ENCODE measurements around the gene ETHE1. TPM values are rescaled to one million over a fixed set of nuclear protein-coding genes. Genes with fewer than 3 reads are reported as not detected.

Gene ETHE1
- total and polyA plus RNA-seq, 3 experiments from 2014 or later: 34.4 to 77.0 (median 42.3) TPM

GRCh38 chr19:43481701-43482100, 45.3 kb downstream of the ETHE1 start:
- Mint-ChIP-seq H3K4me3 (no peak overlapping the region), H3K27me3 (no peaks in the 10 kb centered on the region), H3K4me1 (no peaks in the 10 kb centered on the region), H3K9me3 (no peaks in the 10 kb centered on the region), H3K27ac (peak overlapping the region in 4 of 8 donors; percentile 17 to 42 (median 30)), H3K36me3 (peaks cover 0 to 27% (median 9%) of the 10 kb centered on the region in 3 donors)
- no peak overlapping the region for H3K4me3 ChIP-seq (ENCODE audit: low read length)
- H3K36me3 ChIP-seq (ENCODE audit: insufficient read depth, low read length): peaks cover 6% of the 10 kb centered on the region
- CTCF ChIA-PET: no interaction called here
- no peak overlapping the region for H3K27ac ChIP-seq (ENCODE audit: low read depth, low read length)
- POLR2A ChIA-PET: no interaction called here
- no peaks in the 10 kb centered on the region for H3K27me3 ChIP-seq (ENCODE audit: insufficient read depth, low read length, poor library complexity, severe bottlenecking)
- no peaks in the 10 kb centered on the region for H3K4me1 ChIP-seq (ENCODE audit: insufficient read depth, low read length)
- no peaks in the 10 kb centered on the region for H3K9me3 ChIP-seq (ENCODE audit: low read length)
- DNase-seq: no peak

GRCh38 chr19:43480574-43480973, 46.4 kb downstream of the ETHE1 start:
- CTCF ChIA-PET: interaction anchor here (0.9 kb wide), 1 partner anchor 74 kb away, joined by 3 read pairs; no protein-coding TSS in a partner anchor
- H3K4me1 Mint-ChIP-seq: peaks cover 2 to 6% (median 2%) of the 10 kb centered on the region in 3 donors

GRCh38 chr19:43479961-43480561, 46.9 kb downstream of the ETHE1 start:
- Mint-ChIP-seq H3K27ac (peak overlapping the region in 3 of 8 donors; percentile 21 to 58 (median 42)), H3K9me3 (no peaks in the 10 kb centered on the region), H3K27me3 (no peaks in the 10 kb centered on the region), H3K4me3 (no peak overlapping the region), H3K36me3 (peaks cover 0 to 27% (median 11%) of the 10 kb centered on the region in 3 donors), H3K4me1 (peaks cover 5 to 11% (median 6%) of the 10 kb centered on the region in 3 donors)
- Histone ChIP-seq H3K36me3 (ENCODE audit: insufficient read depth, low read length) (peaks cover 6% of the 10 kb centered on the region), H3K4me3 (ENCODE audit: low read length) (no peak overlapping the region), H3K27me3 (ENCODE audit: insufficient read depth, low read length, poor library complexity, severe bottlenecking) (no peaks in the 10 kb centered on the region), H3K9me3 (ENCODE audit: low read length) (no peaks in the 10 kb centered on the region), H3K4me1 (ENCODE audit: insufficient read depth, low read length) (peaks cover 8% of the 10 kb centered on the region), H3K27ac (ENCODE audit: low read depth, low read length) (no peak overlapping the region)
- ChIA-PET POLR2A (interaction anchor here (0.6 to 1.1 kb wide), 2 partner anchors 16 to 1336 kb away, joined by 3 read pairs; no protein-coding TSS in a partner anchor), CTCF (interaction anchor here (0.9 to 1.0 kb wide), 2 partner anchors 13 to 75 kb away, joined by 3 read pairs; no protein-coding TSS in a partner anchor)
- DNase-seq: no peak

More at GRCh38 chr19:43480574-43480973, 46.4 kb downstream of the ETHE1 start:
- no peak overlapping the region for H3K27ac ChIP-seq (ENCODE audit: low read depth, low read length)
- POLR2A ChIA-PET: interaction anchor here (0.6 to 1.1 kb wide), 2 partner anchors 17 to 1337 kb away, joined by 3 read pairs; no protein-coding TSS in a partner anchor
- Mint-ChIP-seq H3K36me3 (peaks cover 0 to 27% (median 9%) of the 10 kb centered on the region in 3 donors), H3K27ac (peak overlapping the region in 1 of 8 donors; percentile 70), H3K27me3 (no peaks in the 10 kb centered on the region), H3K9me3 (no peaks in the 10 kb centered on the region), H3K4me3 (no peak overlapping the region)
- no peaks in the 10 kb centered on the region for H3K27me3 ChIP-seq (ENCODE audit: insufficient read depth, low read length, poor library complexity, severe bottlenecking)
- DNase-seq: no peak
- H3K4me1 ChIP-seq (ENCODE audit: insufficient read depth, low read length): peaks cover 5% of the 10 kb centered on the region
- H3K4me3 ChIP-seq (ENCODE audit: low read length): no peak overlapping the region
- peaks cover 6% of the 10 kb centered on the region for H3K36me3 ChIP-seq (ENCODE audit: insufficient read depth, low read length)
- no peaks in the 10 kb centered on the region for H3K9me3 ChIP-seq (ENCODE audit: low read length)

- peaks cover 5 to 16% (median 8%) of the 10 kb centered on the region in 3 donors for H3K4me1 Mint-ChIP-seq
- no peak overlapping the region for H3K27ac ChIP-seq (ENCODE audit: low read depth, low read length)
- no peak for DNase-seq
- no peaks in the 10 kb centered on the region for H3K9me3 ChIP-seq (ENCODE audit: low read length)
- no peaks in the 10 kb centered on the region for H3K9me3 Mint-ChIP-seq
- peaks cover 0 to 27% (median 11%) of the 10 kb centered on the region in 3 donors for H3K36me3 Mint-ChIP-seq
- H3K36me3 ChIP-seq (ENCODE audit: insufficient read depth, low read length): peaks cover 6% of the 10 kb centered on the region
- H3K4me3 Mint-ChIP-seq: no peak overlapping the region
- H3K4me1 ChIP-seq (ENCODE audit: insufficient read depth, low read length): peaks cover 16% of the 10 kb centered on the region
- no peak overlapping the region for H3K4me3 ChIP-seq (ENCODE audit: low read length)
- no peaks in the 10 kb centered on the region for H3K27me3 ChIP-seq (ENCODE audit: insufficient read depth, low read length, poor library complexity, severe bottlenecking)
- POLR2A ChIA-PET: no interaction called here
- peak overlapping the region in 1 of 8 donors; percentile 36 for H3K27ac Mint-ChIP-seq
- no peaks in the 10 kb centered on the region for H3K27me3 Mint-ChIP-seq
- CTCF ChIA-PET: interaction anchor here (1.0 to 1.2 kb wide), 2 partner anchors 13 to 32 kb away, joined by 3 to 6 read pairs; no protein-coding TSS in a partner anchor
These were observed 47.8 kb downstream of the ETHE1 start for GRCh38 chr19:43479226-43479625.

GRCh38 chr19:43478323-43478722, 48.7 kb downstream of the ETHE1 start:
- H3K4me3 ChIP-seq (ENCODE audit: low read length): no peak overlapping the region
- POLR2A ChIA-PET: no interaction called here
- Mint-ChIP-seq H3K4me3 (no peak overlapping the region), H3K9me3 (no peaks in the 10 kb centered on the region), H3K27ac (peak overlapping the region in 5 of 8 donors; percentile 51 to 90 (median 89)), H3K27me3 (peaks cover 0 to 1% of the 10 kb centered on the region in 2 donors), H3K4me1 (peaks cover 5 to 18% (median 10%) of the 10 kb centered on the region in 3 donors), H3K36me3 (peaks cover 0 to 24% (median 11%) of the 10 kb centered on the region in 3 donors)
- CTCF ChIA-PET: interaction anchor here (1.2 kb wide), 1 partner anchor 31 kb away, joined by 6 read pairs; no protein-coding TSS in a partner anchor
- H3K4me1 ChIP-seq (ENCODE audit: insufficient read depth, low read length): peaks cover 17% of the 10 kb centered on the region
- peaks cover 6% of the 10 kb centered on the region for H3K36me3 ChIP-seq (ENCODE audit: insufficient read depth, low read length)
- no peaks in the 10 kb centered on the region for H3K27me3 ChIP-seq (ENCODE audit: insufficient read depth, low read length, poor library complexity, severe bottlenecking)
- no peak for DNase-seq
- H3K27ac ChIP-seq (ENCODE audit: low read depth, low read length): no peak overlapping the region
- no peaks in the 10 kb centered on the region for H3K9me3 ChIP-seq (ENCODE audit: low read length)

- H3K4me3 Mint-ChIP-seq: no peak overlapping the region
- Histone ChIP-seq H3K4me3 (ENCODE audit: low read length) (no peak overlapping the region), H3K9me3 (ENCODE audit: low read length) (no peaks in the 10 kb centered on the region), H3K27me3 (ENCODE audit: insufficient read depth, low read length, poor library complexity, severe bottlenecking) (no peaks in the 10 kb centered on the region), H3K27ac (ENCODE audit: low read depth, low read length) (no peak overlapping the region), H3K36me3 (ENCODE audit: insufficient read depth, low read length) (peaks cover 6% of the 10 kb centered on the region), H3K4me1 (ENCODE audit: insufficient read depth, low read length) (peaks cover 25% of the 10 kb centered on the region)
- peaks cover 5 to 18% (median 12%) of the 10 kb centered on the region in 3 donors for H3K4me1 Mint-ChIP-seq
- ChIA-PET CTCF (interaction anchor here (0.6 kb wide), 1 partner anchor 13 kb away, joined by 3 read pairs; no protein-coding TSS in a partner anchor), POLR2A (interaction anchor here (0.6 to 0.7 kb wide), 2 partner anchors 11 to 13 kb away, joined by 3 read pairs; partner anchors contain the start of gene LYPD3)
- peaks cover 0 to 1% of the 10 kb centered on the region in 2 donors for H3K27me3 Mint-ChIP-seq
- peak overlapping the region in 4 of 8 donors; percentile 32 to 99 (median 88) for H3K27ac Mint-ChIP-seq
- H3K36me3 Mint-ChIP-seq: peaks cover 0 to 21% (median 11%) of the 10 kb centered on the region in 3 donors
- no peak for DNase-seq
- H3K9me3 Mint-ChIP-seq: no peaks in the 10 kb centered on the region
These were observed 50.4 kb downstream of the ETHE1 start for GRCh38 chr19:43476606-43477005.

GRCh38 chr19:43474986-43475705, 51.9 kb downstream of the ETHE1 start:
- Mint-ChIP-seq H3K4me3 (peak overlapping the region; percentile 69 to 87 (median 82)), H3K4me1 (peaks cover 7 to 20% (median 13%) of the 10 kb centered on the region in 3 donors), H3K27me3 (peaks cover 0 to 1% of the 10 kb centered on the region in 2 donors), H3K36me3 (peaks cover 0 to 13% (median 9%) of the 10 kb centered on the region in 3 donors), H3K9me3 (no peaks in the 10 kb centered on the region), H3K27ac (peak overlapping the region; percentile 81 to 99 (median 96))
- ChIA-PET CTCF (no interaction called here), POLR2A (interaction anchor here (3.7 kb wide), 1 partner anchor 12 kb away, joined by 14 read pairs; no protein-coding TSS in a partner anchor)
- peaks cover 33% of the 10 kb centered on the region for H3K4me1 ChIP-seq (ENCODE audit: insufficient read depth, low read length)
- peak overlapping the region; percentile 69 for H3K27ac ChIP-seq (ENCODE audit: low read depth, low read length)
- DNase-seq: peak; percentile 91 to 97 (median 95)
- H3K9me3 ChIP-seq (ENCODE audit: low read length): no peaks in the 10 kb centered on the region
- H3K4me3 ChIP-seq (ENCODE audit: low read length): peak overlapping the region; percentile 70
- no peaks in the 10 kb centered on the region for H3K27me3 ChIP-seq (ENCODE audit: insufficient read depth, low read length, poor library complexity, severe bottlenecking)
- H3K36me3 ChIP-seq (ENCODE audit: insufficient read depth, low read length): no peaks in the 10 kb centered on the region
